ENCODE measurements around the gene SMIM35.

- TF ChIP-seq CTCF (tag by site-specific recombination; IDR thresholded peaks at IDR 0.05) (no peak), ZNF501 (tag by site-specific recombination; IDR thresholded peaks at IDR 0.05) (no peak), MYNN (tag by site-specific recombination; IDR thresholded peaks at IDR 0.05; ENCODE audit: borderline replicate concordance) (no peak), REST (tag by site-specific recombination; IDR thresholded peaks at IDR 0.05) (no peak), ZBTB6 (tag by site-specific recombination; IDR thresholded peaks at IDR 0.05) (no peak), ZNF785 (tag by site-specific recombination; IDR thresholded peaks at IDR 0.05) (no peak), OVOL3 (tag by site-specific recombination; IDR thresholded peaks at IDR 0.05) (no peak), MZF1 (tag by site-specific recombination; IDR thresholded peaks at IDR 0.05; ENCODE audit: borderline replicate concordance) (no peak), KLF9 (tag by site-specific recombination; IDR thresholded peaks at IDR 0.05; ENCODE audit: low read depth) (no peak), ZNF2 (tag by site-specific recombination; IDR thresholded peaks at IDR 0.05) (no peak)
Measured at GRCh38 chr11:118091690-118092089, 4.9 kb upstream of the SMIM35 start.
